SK-N-SH (cell line): ENCODE results near the gene DMD. TPM values are rescaled to one million over a fixed set of nuclear protein-coding genes. Genes with fewer than 3 reads are reported as not detected.

Experiments
- CTCF ChIA-PET: fragments of 300-600, 350-600 bp; formaldehyde crosslinking; extraction: SDS; loops from one replicate; lab custom pipeline; 2021; lab: Yijun Ruan, JAX
- POLR2A ChIA-PET: fragments of 350-600 bp; sonication (Branson Sonifier 250); formaldehyde crosslinking; extraction: SDS; loops from one replicate; lab custom pipeline; 2020; ENCODE audit warnings: antibody characterized with exemption, inconsistent platforms; lab: Yijun Ruan, JAX
- DNase-seq: peaks from one replicate; pipeline ENCODE4 v3.0.0; 2012
- H2AFZ ChIP-seq: fragments of 200-600 bp; sonication (generic); 2 replicates; pipeline ENCODE4 v1.8.1; 2016; ENCODE audit warnings: antibody characterized with exemption, mild to moderate bottlenecking, low read depth
- H3F3A ChIP-seq: fragments of 200-600 bp; sonication (generic); replicated peaks from 2 replicates; pipeline ENCODE3; 2016; ENCODE audit warnings: antibody characterized with exemption, mild to moderate bottlenecking; ENCODE audit not compliant: insufficient read depth
- H3K27ac ChIP-seq, 2 experiments: fragments of 200-500 bp in 1 of 2; fragments of 200-600 bp in 1 of 2; sonication (Bioruptor generic) in 1 of 2; sonication (generic), shearing (Covaris generic) in 1 of 2; 2 replicates each; pipeline versions ENCODE4 v1.5.1 to v1.6.1; 2014 to 2016; ENCODE audit warnings: low read depth in 2 of 2, inconsistent platforms in 1 of 2, low read length in 1 of 2, mild to moderate bottlenecking in 1 of 2, mixed read lengths in 1 of 2
- H3K27me3 ChIP-seq: fragments of 200-600 bp; sonication (generic), shearing (Covaris generic); 2 replicates; pipeline ENCODE4 v1.6.1; 2016; ENCODE audit warnings: mixed run types; ENCODE audit not compliant: insufficient read depth
- H3K36me3 ChIP-seq, 2 experiments: fragments of 200-500 bp in 1 of 2; fragments of 200-600 bp in 1 of 2; sonication (Bioruptor generic) in 1 of 2; sonication (generic) in 1 of 2; replicated peaks in 1 of 2; 2 replicates each; pipeline versions ENCODE3 to v1.5.1; 2014 to 2016; ENCODE audit warnings: low read length in 1 of 2, mild to moderate bottlenecking in 1 of 2; ENCODE audit not compliant: insufficient read depth in 2 of 2, control insufficient read depth in 1 of 2
- H3K4me1 ChIP-seq, 2 experiments: fragments of 200-500 bp in 1 of 2; fragments of 200-600 bp in 1 of 2; sonication (Bioruptor generic) in 1 of 2; sonication (generic), shearing (Covaris generic) in 1 of 2; 2 replicates each; pipeline versions ENCODE4 v1.5.1 to v1.6.1; 2014 to 2016; ENCODE audit warnings: low read depth in 1 of 2, low read length in 1 of 2, mixed run types in 1 of 2; ENCODE audit not compliant: insufficient read depth in 2 of 2, control insufficient read depth in 1 of 2
- H3K4me2 ChIP-seq: fragments of 200-600 bp; sonication (generic), shearing (Covaris generic); 2 replicates; pipeline ENCODE4 v1.6.1; 2017; ENCODE audit warnings: mixed run types
- H3K4me3 ChIP-seq, 2 experiments: fragments of 200-500 bp in 1 of 2; fragments of 200-600 bp in 1 of 2; sonication (Bioruptor generic) in 1 of 2; sonication (generic), shearing (Covaris generic) in 1 of 2; 2 replicates each; pipeline versions ENCODE4 v1.5.1 to v1.8.1; 2014 to 2016; ENCODE audit warnings: low read depth in 2 of 2, inconsistent platforms in 1 of 2, low read length in 1 of 2, mild to moderate bottlenecking in 1 of 2, mixed read lengths in 1 of 2, moderate library complexity in 1 of 2
- H3K79me2 ChIP-seq: fragments of 200-600 bp; sonication (generic); 2 replicates; pipeline ENCODE4 v1.8.1; 2017; ENCODE audit warnings: mild to moderate bottlenecking; ENCODE audit not compliant: insufficient read depth
- H3K9ac ChIP-seq: fragments of 200-600 bp; sonication (generic); 2 replicates; pipeline ENCODE4 v1.6.1; 2017; ENCODE audit warnings: mixed run types
- H3K9me2 ChIP-seq: fragments of 200-600 bp; sonication (generic); 2 replicates; pipeline ENCODE4 v1.6.1; 2017; ENCODE audit warnings: mixed run types
- H3K9me3 ChIP-seq: fragments of 200-600 bp; sonication (generic); 2 replicates; pipeline ENCODE4 v1.6.1; 2017; ENCODE audit warnings: mixed run types, mild to moderate bottlenecking, moderate library complexity
- H4K20me1 ChIP-seq: fragments of 200-600 bp; sonication (generic); 2 replicates; pipeline ENCODE4 v1.6.1; 2017; ENCODE audit warnings: mild to moderate bottlenecking, mixed run types; ENCODE audit not compliant: insufficient read depth
- EP300 ChIP-seq, 2 experiments: IDR thresholded peaks; 2 replicates each; pipeline versions ENCODE4 v1.4.0 to v1.6.1; 2012; ENCODE audit warnings: borderline replicate concordance in 1 of 2, low read depth in 1 of 2, low read length in 1 of 2
- FOSL2 ChIP-seq: IDR thresholded peaks from 2 replicates; pipeline ENCODE4 v1.4.0; 2012; ENCODE audit warnings: low read depth, mild to moderate bottlenecking, moderate library complexity, borderline replicate concordance
- FOXJ3 ChIP-seq: sonication (generic); formaldehyde crosslinking; IDR thresholded peaks from 2 replicates; pipeline ENCODE4 v1.5.1; 2020; ENCODE audit warnings: mild to moderate bottlenecking, missing genetic modification reagents
- JUND ChIP-seq: IDR thresholded peaks from 2 replicates; pipeline ENCODE4 v1.4.0; 2012
- MAX ChIP-seq: IDR thresholded peaks from 2 replicates; pipeline ENCODE4 v1.4.0; 2012; ENCODE audit warnings: low read depth
- NRF1 ChIP-seq: IDR thresholded peaks from 2 replicates; pipeline ENCODE4 v1.6.1; 2012; ENCODE audit warnings: low read depth, mild to moderate bottlenecking, low read length
- POLR2AphosphoS5 ChIP-seq: IDR thresholded peaks from 2 replicates; pipeline ENCODE4 v1.6.1; 2012; ENCODE audit warnings: low read depth, low read length
- RAD21 ChIP-seq: IDR thresholded peaks from 2 replicates; pipeline ENCODE4 v1.6.1; 2012; ENCODE audit warnings: mild to moderate bottlenecking, low read length
- RFX5 ChIP-seq: IDR thresholded peaks from 2 replicates; pipeline ENCODE4 v1.6.1; 2012; ENCODE audit warnings: mild to moderate bottlenecking, improper control_type of control experiment, low read length
- RXRA ChIP-seq: IDR thresholded peaks from 2 replicates; pipeline ENCODE4 v1.4.0; 2012; ENCODE audit warnings: low read depth, mild to moderate bottlenecking, borderline replicate concordance
- SIN3A ChIP-seq: IDR thresholded peaks from 2 replicates; pipeline ENCODE4 v1.6.1; 2012; ENCODE audit warnings: low read depth, mild to moderate bottlenecking, low read length, moderate library complexity, borderline replicate concordance
- TAF1 ChIP-seq: IDR thresholded peaks from 2 replicates; pipeline ENCODE4 v1.6.1; 2012; ENCODE audit warnings: low read depth, mild to moderate bottlenecking, low read length, moderate library complexity, borderline replicate concordance
- TCF12 ChIP-seq: IDR thresholded peaks from 2 replicates; pipeline ENCODE4 v1.4.0; 2012
- TEAD4 ChIP-seq: IDR thresholded peaks from 2 replicates; pipeline ENCODE4 v1.4.0; 2012; ENCODE audit warnings: mild to moderate bottlenecking, borderline replicate concordance; ENCODE audit not compliant: insufficient read depth
- USF2 ChIP-seq: fragments of 150-350 bp; IDR thresholded peaks from 2 replicates; pipeline ENCODE4 v1.6.1; 2017; ENCODE audit warnings: antibody characterized with exemption, low read length, low read depth, borderline replicate concordance
- YY1 ChIP-seq: IDR thresholded peaks from 2 replicates; pipeline ENCODE4 v1.4.0; 2012; ENCODE audit warnings: low read depth, mild to moderate bottlenecking
- WGBS: methylation state at CpG from one replicate; pipeline ENCODE4 v1.1.6; 2017; ENCODE audit warnings: low lambda C conversion rate; 5-methylcytosine and 5-hydroxymethylcytosine counted together
- polyA plus RNA-seq, 3 experiments: library from polyadenylated mRNA; depleted of rRNA; stranded (reverse); fragments of >200 nt; gene quantifications; 2 replicates each; pipeline ENCODE4 v1.2.3, GENCODE V29; 2012
- TF ChIP-seq, protein P1 (sequence below): IDR thresholded peaks from 2 replicates; pipeline ENCODE4 v1.4.0; 2012; ENCODE audit warnings: low read depth, borderline replicate concordance
- TF ChIP-seq, protein P2 (sequence below): IDR thresholded peaks from 2 replicates; pipeline ENCODE4; 2012

Gene DMD
- polyA plus RNA-seq, 1 of the 3 experiments (the other 2 are of a cell fraction): 3.9 TPM

DNA sequence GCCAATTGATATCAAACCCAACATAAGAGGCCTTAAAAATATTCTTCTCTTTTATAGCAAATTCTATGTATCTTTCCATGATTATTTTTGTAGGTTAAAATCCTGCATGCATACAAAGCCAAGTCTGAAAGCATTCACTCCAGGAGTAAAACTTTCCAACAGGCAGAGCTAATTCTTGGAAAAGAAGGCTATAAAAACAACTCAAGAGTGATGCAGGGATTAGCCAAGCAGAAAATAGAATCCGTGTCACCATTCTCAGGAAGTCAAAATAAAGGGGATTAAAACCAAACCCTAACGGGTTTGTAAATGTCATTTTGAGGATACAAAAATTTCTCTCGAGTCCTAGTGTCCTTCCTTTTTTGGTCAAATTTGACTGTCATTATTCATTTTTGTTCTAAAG, 412.4 kb downstream of the DMD start (continued):
- TF ChIP-seq RXRA (no peak), USF2 (no peak), TCF12 (no peak)

GRCh38 chrX:32788936-32789335, 422.4 kb downstream of the DMD start:
- CTCF ChIA-PET: no interaction called here
- no peaks in the 10 kb centered on the region for H3K79me2 ChIP-seq
- no peaks in the 10 kb centered on the region for H3K27me3 ChIP-seq
- H3K4me3 ChIP-seq: no peak overlapping the region
- no peak overlapping the region for H2AFZ ChIP-seq
- H4K20me1 ChIP-seq: no peaks in the 10 kb centered on the region
- POLR2A ChIA-PET: no interaction called here
- no peaks in the 10 kb centered on the region for H3K9me2 ChIP-seq
- H3F3A ChIP-seq: no peaks in the 10 kb centered on the region
- H3K4me1 ChIP-seq: no peaks in the 10 kb centered on the region
- 4% methylated on average over 1 of the region's 1 CpG for WGBS
- H3K36me3 ChIP-seq: no peaks in the 10 kb centered on the region
- no peaks in the 10 kb centered on the region for H3K9me3 ChIP-seq
- H3K27ac ChIP-seq: no peak overlapping the region
- no peak overlapping the region for H3K9ac ChIP-seq
- TF ChIP-seq YY1 (no peak), RXRA (no peak), NRF1 (no peak), POLR2AphosphoS5 (no peak)
- TF ChIP-seq, protein P1, sequence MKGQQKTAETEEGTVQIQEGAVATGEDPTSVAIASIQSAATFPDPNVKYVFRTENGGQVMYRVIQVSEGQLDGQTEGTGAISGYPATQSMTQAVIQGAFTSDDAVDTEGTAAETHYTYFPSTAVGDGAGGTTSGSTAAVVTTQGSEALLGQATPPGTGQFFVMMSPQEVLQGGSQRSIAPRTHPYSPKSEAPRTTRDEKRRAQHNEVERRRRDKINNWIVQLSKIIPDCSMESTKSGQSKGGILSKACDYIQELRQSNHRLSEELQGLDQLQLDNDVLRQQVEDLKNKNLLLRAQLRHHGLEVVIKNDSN: no peak
- TF ChIP-seq, all 33 proteins: peak for 0
- DNase-seq: no peak
- no peak overlapping the region for H3K4me2 ChIP-seq

- no peak for TF ChIP-seq EP300 (IDR thresholded peaks at IDR 0.05; ENCODE audit: borderline replicate concordance in 1 of 2, low read depth in 1 of 2, low read length in 1 of 2)
- no peak for TF ChIP-seq RFX5
- TF ChIP-seq RXRA: no peak
- TF ChIP-seq FOXJ3 (CRISPR knock-in tag): no peak
- TF ChIP-seq, protein P1: no peak
- no peak for TF ChIP-seq POLR2AphosphoS5
- TF ChIP-seq, protein P2, sequence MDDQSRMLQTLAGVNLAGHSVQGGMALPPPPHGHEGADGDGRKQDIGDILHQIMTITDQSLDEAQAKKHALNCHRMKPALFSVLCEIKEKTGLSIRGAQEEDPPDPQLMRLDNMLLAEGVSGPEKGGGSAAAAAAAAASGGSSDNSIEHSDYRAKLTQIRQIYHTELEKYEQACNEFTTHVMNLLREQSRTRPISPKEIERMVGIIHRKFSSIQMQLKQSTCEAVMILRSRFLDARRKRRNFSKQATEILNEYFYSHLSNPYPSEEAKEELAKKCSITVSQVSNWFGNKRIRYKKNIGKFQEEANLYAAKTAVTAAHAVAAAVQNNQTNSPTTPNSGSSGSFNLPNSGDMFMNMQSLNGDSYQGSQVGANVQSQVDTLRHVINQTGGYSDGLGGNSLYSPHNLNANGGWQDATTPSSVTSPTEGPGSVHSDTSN: no peak
- no peak for TF ChIP-seq FOSL2
- TF ChIP-seq JUND: no peak
- no peak for TF ChIP-seq TEAD4
- no peak for TF ChIP-seq SIN3A
- TF ChIP-seq TAF1: no peak
- no peak for TF ChIP-seq RAD21
- no peak for TF ChIP-seq USF2
- no peak for TF ChIP-seq NRF1
- no peak for TF ChIP-seq MAX
- TF ChIP-seq, all 33 proteins: peak for 0
- Histone ChIP-seq H3K9me3 (no peaks in the 10 kb centered on the region), H3K4me2 (no peak overlapping the region), H3K79me2 (no peaks in the 10 kb centered on the region), H3K27me3 (no peaks in the 10 kb centered on the region), H4K20me1 (no peaks in the 10 kb centered on the region), H3K4me1 (no peaks in the 10 kb centered on the region), H3F3A (no peaks in the 10 kb centered on the region), H2AFZ (no peak overlapping the region), H3K36me3 (no peaks in the 10 kb centered on the region), H3K4me3 (no peak overlapping the region), H3K9ac (no peak overlapping the region), H3K9me2 (no peaks in the 10 kb centered on the region), H3K27ac (no peak overlapping the region)
- POLR2A ChIA-PET: no interaction called here
- CTCF ChIA-PET: no interaction called here
- DNase-seq: no peak
- WGBS: 24% methylated on average over 4 of the region's 4 CpGs
Observed at GRCh38 chrX:32780109-32780508, 431.2 kb downstream of the DMD start.
